Activated B cell treated with CpG ODN at 0.5 μM for 24 hours (primary cell): ENCODE data around the gene DDX31. TPM values are rescaled to one million over a fixed set of nuclear protein-coding genes. Genes with fewer than 3 reads are reported as not detected.
A peak's percentile ranks its signal among the peaks of the same experiment; 100 is the strongest.

ENCODE experiments used
- ATAC-seq: fragments of 200-7000 bp; cut with Tn5 transposase; one replicate; pipeline ENCODE4 v1.10.0; 2021; ENCODE audit warnings: low read depth, mild to moderate bottlenecking, moderate library complexity
- CTCF ChIA-PET: fragments of 350-600 bp; sonication (Branson Sonifier 250); formaldehyde crosslinking; loops from one replicate; lab custom pipeline; 2021; ENCODE audit warnings: antibody characterized with exemption; lab: Charles Lee
- POLR2A ChIA-PET: fragments of 350-600 bp; sonication (Branson Sonifier 250); formaldehyde crosslinking; loops from one replicate; lab custom pipeline; 2021; ENCODE audit warnings: antibody characterized with exemption; lab: Charles Lee
- DNase-seq: peaks from one replicate; pipeline ENCODE4 v3.0.0; 2022
- H3K27ac Mint-ChIP-seq: one replicate; pipeline ENCODE4 v1.8.0; 2020; ENCODE audit warnings: mixed read lengths
- H3K27me3 Mint-ChIP-seq: one replicate; pipeline ENCODE4 v1.8.0; 2021; ENCODE audit warnings: mixed read lengths
- H3K36me3 Mint-ChIP-seq: one replicate; pipeline ENCODE4 v1.8.0; 2021; ENCODE audit warnings: low read depth, mixed read lengths
- H3K4me1 Mint-ChIP-seq: one replicate; pipeline ENCODE4 v1.8.0; 2021; ENCODE audit warnings: mixed read lengths
- H3K4me3 Mint-ChIP-seq: one replicate; pipeline ENCODE4 v1.8.0; 2020; ENCODE audit warnings: mild to moderate bottlenecking, mixed read lengths
- H3K9me3 Mint-ChIP-seq: one replicate; pipeline ENCODE4 v1.8.0; 2020; ENCODE audit warnings: mixed read lengths
- CTCF ChIP-seq: fragments of 200-600 bp; IDR thresholded peaks from one replicate; pipeline ENCODE4 v1.8.0; 2022; ENCODE audit warnings: antibody characterized with exemption, mild to moderate bottlenecking
- intact Hi-C: fragments of 100-400 bp; cut with micrococcal nuclease; formaldehyde crosslinking; loops from one replicate; pipeline ENCODE4 v1.15.1; 2024
- total RNA-seq: library from RNA; stranded (reverse); gene quantifications from 2 replicates; pipeline ENCODE4 v1.2.3, GENCODE V29; 2022

DDX31 gene
- total RNA-seq, 1 donor from 2014 or later, result 21.8 TPM

- intact Hi-C loops, result no loop called here
- TF ChIP-seq CTCF, result no peak
- CTCF ChIA-PET, result no interaction called here
- Mint-ChIP-seq H3K27ac (no peak overlapping the region), H3K36me3 (no peaks in the 10 kb centered on the region), H3K27me3 (peaks cover 9% of the 10 kb centered on the region), H3K9me3 (peaks cover 13% of the 10 kb centered on the region), H3K4me1 (no peaks in the 10 kb centered on the region), H3K4me3 (no peak overlapping the region)
- POLR2A ChIA-PET, result no interaction called here
- no peak for ATAC-seq
- no peak for DNase-seq
Observed at GRCh38 chr9:132702254-132702653, 32.5 kb upstream of the DDX31 start.

- Mint-ChIP-seq H3K4me3 (no peak overlapping the region), H3K4me1 (no peaks in the 10 kb centered on the region), H3K9me3 (peaks cover 23% of the 10 kb centered on the region), H3K36me3 (no peaks in the 10 kb centered on the region), H3K27ac (no peak overlapping the region), H3K27me3 (peaks cover 6% of the 10 kb centered on the region)
- POLR2A ChIA-PET, result interaction anchor here (0.6 kb wide), 1 partner anchor 51 kb away, joined by 3 read pairs; no protein-coding TSS in a partner anchor
- TF ChIP-seq CTCF, result no peak
- no peak for DNase-seq
- no peak for ATAC-seq
- intact Hi-C loops, result no loop called here
- CTCF ChIA-PET, result no interaction called here
Observed at GRCh38 chr9:132699956-132700355, 30.2 kb upstream of the DDX31 start.

- H3K4me3 Mint-ChIP-seq, result no peak overlapping the region
- ATAC-seq, result no peak
- H3K27me3 Mint-ChIP-seq, result peaks cover 6% of the 10 kb centered on the region
- intact Hi-C loops, result no loop called here
- no peak for TF ChIP-seq CTCF
- H3K36me3 Mint-ChIP-seq, result peaks cover 2% of the 10 kb centered on the region
- DNase-seq, result no peak
- peaks cover 23% of the 10 kb centered on the region for H3K9me3 Mint-ChIP-seq
- no peaks in the 10 kb centered on the region for H3K4me1 Mint-ChIP-seq
- ChIA-PET CTCF (no interaction called here), POLR2A (no interaction called here)
- no peak overlapping the region for H3K27ac Mint-ChIP-seq
Observed at GRCh38 chr9:132698989-132699388, 29.2 kb upstream of the DDX31 start.

- CTCF ChIA-PET, result no interaction called here
- no peaks in the 10 kb centered on the region for H3K4me1 Mint-ChIP-seq
- peaks cover 6% of the 10 kb centered on the region for H3K36me3 Mint-ChIP-seq
- TF ChIP-seq CTCF, result no peak
- intact Hi-C loops, result no loop called here
- peaks cover 3% of the 10 kb centered on the region for H3K27me3 Mint-ChIP-seq
- POLR2A ChIA-PET, result no interaction called here
- ATAC-seq (no peak), DNase-seq (no peak)
- H3K27ac Mint-ChIP-seq, result no peak overlapping the region
- peaks cover 23% of the 10 kb centered on the region for H3K9me3 Mint-ChIP-seq
- no peak overlapping the region for H3K4me3 Mint-ChIP-seq
Observed at GRCh38 chr9:132697230-132697629, 27.4 kb upstream of the DDX31 start.

- H3K36me3 Mint-ChIP-seq, result peaks cover 34% of the 10 kb centered on the region
- intact Hi-C loops, result loop anchor here (1.0 kb wide), 1 partner anchor 106 kb away; no protein-coding TSS in a partner anchor
- H3K4me1 Mint-ChIP-seq, result no peaks in the 10 kb centered on the region
- TF ChIP-seq CTCF, result no peak
- H3K9me3 Mint-ChIP-seq, result peaks cover 23% of the 10 kb centered on the region
- DNase-seq, result no peak
- ChIA-PET CTCF (interaction anchor here (0.9 kb wide), 1 partner anchor 105 kb away, joined by 3 read pairs; no protein-coding TSS in a partner anchor), POLR2A (interaction anchor here (0.6 kb wide), 1 partner anchor 289 kb away, joined by 3 read pairs; no protein-coding TSS in a partner anchor)
- H3K4me3 Mint-ChIP-seq, result no peak overlapping the region
- H3K27ac Mint-ChIP-seq, result no peak overlapping the region
- peaks cover 3% of the 10 kb centered on the region for H3K27me3 Mint-ChIP-seq
- peak; percentile 40 for ATAC-seq
Observed at GRCh38 chr9:132694144-132694543, 24.4 kb upstream of the DDX31 start.
